Measurements from ENCODE around the gene ENTPD5.
"Not testable (repeated sequence)": the region's sequence is repeated elsewhere in the genome, so short reads cannot be mapped to it uniquely, and the experiment has no call there.

Gene ENTPD5

DNA sequence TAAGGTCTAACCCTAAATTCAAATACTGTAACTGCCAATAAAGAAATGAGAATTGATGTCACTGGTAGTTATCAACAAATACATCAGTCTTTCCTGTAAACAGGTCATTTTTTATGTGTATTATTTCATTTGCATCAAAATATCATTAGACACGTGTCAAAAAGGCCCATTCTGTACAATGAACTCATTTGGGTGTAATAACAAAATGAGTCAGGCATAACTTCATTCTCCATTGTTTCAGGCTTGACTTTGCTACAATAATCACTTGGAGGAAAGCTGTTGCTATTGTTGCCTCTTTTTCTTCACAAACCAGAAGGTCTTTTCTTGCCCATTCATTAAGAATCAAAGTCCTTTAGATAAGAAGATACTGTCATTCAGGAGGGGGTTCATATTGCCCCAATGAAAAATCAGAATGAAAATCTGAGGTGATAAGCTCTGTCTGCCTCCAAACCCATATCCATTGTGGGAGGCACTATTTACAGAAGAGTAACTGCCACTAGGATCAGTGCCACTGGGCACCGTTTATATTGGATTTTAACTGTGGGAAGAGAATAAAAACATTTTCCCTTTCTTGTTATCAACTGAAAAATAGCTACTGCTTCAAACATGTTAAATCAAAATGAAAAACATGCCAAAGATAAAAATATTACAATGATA lies 10.1 kb downstream of the ENTPD5 start:
- DNase-seq (ENCODE audit: low read depth in 2 of 2), result no peak

- not testable (repeated sequence) for DNase-seq (ENCODE audit: low read depth in 2 of 2)
These were observed 13.4 kb downstream of the ENTPD5 start for GRCh38 chr14:74005664-74006063.

- DNase-seq (ENCODE audit: low read depth in 2 of 2), result no peak
These were observed 20.4 kb downstream of the ENTPD5 start for GRCh38 chr14:73998726-73999125.

DNA sequence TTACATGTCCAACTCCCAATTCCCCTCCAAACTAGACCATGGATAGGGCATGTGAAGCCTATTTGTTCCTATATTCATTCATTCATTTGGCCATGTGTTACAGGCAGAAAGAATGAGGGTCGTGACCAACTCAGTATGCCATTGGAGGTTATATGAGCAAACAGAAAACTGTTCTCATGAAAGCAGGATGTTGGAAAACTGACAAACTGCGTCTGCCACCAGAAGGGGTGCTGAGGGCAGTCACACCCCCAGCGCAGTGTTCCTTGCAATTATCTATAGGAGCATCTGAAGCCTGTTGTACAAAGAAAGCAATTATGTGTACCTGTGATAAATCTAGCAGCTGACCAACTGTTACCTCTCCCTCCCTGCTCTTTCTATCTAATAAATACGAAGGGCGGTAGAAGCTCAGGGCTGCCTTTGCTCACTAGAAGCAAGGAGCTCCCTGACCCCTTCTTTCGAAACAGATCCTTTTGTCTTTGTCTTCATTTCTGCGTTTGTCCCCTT lies 21.1 kb downstream of the ENTPD5 start:
- no peak for DNase-seq (ENCODE audit: low read depth in 2 of 2)

DNA sequence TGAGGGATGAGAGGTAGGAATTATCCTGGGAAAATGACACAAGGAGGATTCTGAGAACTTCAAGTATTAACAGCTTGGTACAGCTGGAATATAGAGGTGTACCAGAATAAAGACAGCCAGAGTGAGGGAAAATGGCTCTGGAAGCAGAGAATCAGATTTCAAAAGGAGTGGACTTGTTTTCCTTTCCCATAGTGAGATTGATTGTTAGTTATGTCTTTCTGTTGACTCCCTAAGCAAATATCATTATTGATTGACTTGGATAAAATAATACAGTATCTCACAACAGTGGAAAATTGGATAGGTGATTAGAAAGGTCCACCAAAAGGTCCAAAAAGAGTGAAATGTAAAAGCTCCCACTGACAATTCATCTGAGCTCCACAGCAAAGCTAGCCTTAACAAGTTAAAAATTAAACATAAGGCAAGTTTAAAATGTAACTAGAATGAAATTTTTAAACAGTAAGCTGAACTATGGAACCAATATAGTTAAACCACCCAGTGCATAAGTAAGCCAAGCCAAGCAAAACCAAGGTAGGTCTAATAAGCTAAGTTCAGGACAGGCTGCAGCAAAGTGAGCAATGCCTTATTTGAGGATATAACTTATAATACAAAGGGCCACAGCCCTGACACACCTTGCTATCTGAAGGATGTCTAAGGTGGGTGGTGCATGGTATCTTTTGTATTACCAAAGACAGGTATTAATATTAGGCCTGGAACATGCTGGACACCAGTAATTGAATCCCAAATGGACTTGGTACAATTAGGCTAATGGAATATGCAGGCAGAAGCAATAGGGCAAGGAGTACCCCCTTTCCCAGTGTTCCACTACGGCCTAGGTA lies 21.8 kb downstream of the ENTPD5 start:
- DNase-seq (ENCODE audit: low read depth in 2 of 2), result no peak

- no peak for DNase-seq (ENCODE audit: low read depth in 2 of 2)
These were observed 22.4 kb downstream of the ENTPD5 start for GRCh38 chr14:73996731-73997107.

- no peak for DNase-seq (ENCODE audit: low read depth in 2 of 2)
These were observed 23.1 kb downstream of the ENTPD5 start for GRCh38 chr14:73995977-73996378.

GRCh38 chr14:73994926-73995325 lies 24.2 kb downstream of the ENTPD5 start:
- DNase-seq (ENCODE audit: low read depth in 2 of 2), result not testable (repeated sequence)

GRCh38 chr14:73991092-73991491 lies 28.0 kb downstream of the ENTPD5 start:
- DNase-seq (ENCODE audit: low read depth in 2 of 2), result no peak

DNA sequence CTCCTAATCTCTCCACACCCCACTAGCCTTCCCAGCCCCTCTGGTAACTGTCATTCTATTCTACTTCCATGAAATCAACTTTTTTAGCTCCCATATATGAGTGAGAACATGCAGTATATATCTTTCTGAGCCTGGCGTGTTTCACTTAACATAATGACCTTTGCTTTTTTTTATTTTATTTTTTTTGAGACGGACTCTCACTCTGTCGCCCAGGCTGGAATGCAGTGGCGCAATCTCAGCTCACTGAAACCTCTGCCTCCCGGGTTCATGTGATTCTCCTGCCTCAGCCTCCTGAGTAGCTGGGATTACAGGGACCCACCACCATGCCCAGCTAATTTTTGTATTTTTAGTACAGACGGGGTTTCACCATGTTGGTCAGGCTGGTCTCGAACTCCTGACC lies 30.4 kb downstream of the ENTPD5 start:
- not testable (repeated sequence) for DNase-seq (ENCODE audit: low read depth in 2 of 2)

DNA sequence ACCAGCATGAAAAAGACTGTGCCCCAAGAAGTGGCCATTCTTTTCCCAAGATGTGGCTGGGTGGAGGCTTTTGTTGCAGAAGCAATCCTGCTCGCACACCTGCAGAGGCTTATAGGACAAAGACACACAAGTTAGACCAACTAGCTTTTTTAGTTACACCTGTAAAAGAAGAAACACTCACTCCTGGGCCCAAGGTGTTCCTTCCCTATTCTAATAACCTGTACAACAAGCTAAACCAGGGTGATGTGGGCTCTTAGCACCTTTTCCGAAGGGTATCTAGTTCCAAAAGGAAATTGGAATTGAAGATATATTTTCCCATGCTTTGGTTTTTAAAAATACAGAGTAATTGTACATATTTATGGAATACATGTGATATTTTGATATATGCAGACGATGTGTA lies 31.0 kb downstream of the ENTPD5 start:
- no peak for DNase-seq (ENCODE audit: low read depth in 2 of 2)

DNA sequence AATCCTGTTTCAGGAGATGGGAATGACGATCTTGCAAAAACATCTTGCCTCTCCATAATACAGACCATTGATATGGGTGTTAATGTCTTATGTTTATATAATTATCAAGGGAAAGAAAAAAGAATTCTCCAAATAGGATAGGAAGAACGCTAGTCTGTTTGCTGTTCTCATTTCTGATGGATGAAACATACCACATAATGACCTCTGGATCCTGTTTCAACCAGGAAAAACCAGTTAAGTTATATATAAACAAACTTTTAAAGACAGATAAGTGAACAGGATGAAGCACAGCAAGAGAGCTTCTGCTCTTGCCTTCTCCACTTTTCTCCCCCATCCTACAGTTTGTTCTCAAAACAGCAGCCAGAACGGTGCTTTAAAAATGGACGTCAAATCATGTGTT lies 41.2 kb downstream of the ENTPD5 start:
- no peak for DNase-seq (ENCODE audit: low read depth in 2 of 2)

- no peak for DNase-seq (ENCODE audit: low read depth in 2 of 2)
These were observed 43.0 kb downstream of the ENTPD5 start for GRCh38 chr14:73976125-73976524.

GRCh38 chr14:73973497-73973896 lies 45.6 kb downstream of the ENTPD5 start:
- DNase-seq (ENCODE audit: low read depth in 2 of 2), result no peak

GRCh38 chr14:73968885-73969284 lies 50.2 kb downstream of the ENTPD5 start:
- DNase-seq (ENCODE audit: low read depth in 2 of 2), result no peak

DNA sequence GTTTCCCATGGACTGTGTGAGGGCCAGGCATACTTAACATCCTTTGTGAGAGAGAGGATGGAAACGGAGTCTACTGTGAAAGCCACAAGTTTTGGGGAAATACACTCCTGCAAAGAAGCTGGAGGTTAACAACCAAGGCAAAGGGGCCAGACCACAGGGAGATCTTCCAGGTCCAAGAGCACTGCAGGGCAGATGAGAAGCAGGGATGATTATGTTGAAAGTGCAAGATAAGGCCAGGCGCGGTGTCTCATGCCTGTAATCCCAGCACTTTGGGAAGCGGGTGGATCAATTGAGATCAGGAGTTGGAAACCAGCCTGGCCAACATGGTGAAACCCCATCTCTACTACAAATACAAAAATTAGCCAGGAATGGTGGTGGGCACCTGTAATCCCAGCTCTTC lies 53.9 kb downstream of the ENTPD5 start:
- DNase-seq (ENCODE audit: low read depth in 2 of 2), result no peak

GRCh38 chr14:73961192-73961591 lies 57.9 kb downstream of the ENTPD5 start:
- DNase-seq (ENCODE audit: low read depth in 2 of 2), result no peak

GRCh38 chr14:73958591-73958990 lies 60.5 kb downstream of the ENTPD5 start:
- no peak for DNase-seq (ENCODE audit: low read depth in 2 of 2)

- no peak for DNase-seq (ENCODE audit: low read depth in 2 of 2)
These were observed 63.4 kb downstream of the ENTPD5 start for GRCh38 chr14:73955674-73956073.

DNA sequence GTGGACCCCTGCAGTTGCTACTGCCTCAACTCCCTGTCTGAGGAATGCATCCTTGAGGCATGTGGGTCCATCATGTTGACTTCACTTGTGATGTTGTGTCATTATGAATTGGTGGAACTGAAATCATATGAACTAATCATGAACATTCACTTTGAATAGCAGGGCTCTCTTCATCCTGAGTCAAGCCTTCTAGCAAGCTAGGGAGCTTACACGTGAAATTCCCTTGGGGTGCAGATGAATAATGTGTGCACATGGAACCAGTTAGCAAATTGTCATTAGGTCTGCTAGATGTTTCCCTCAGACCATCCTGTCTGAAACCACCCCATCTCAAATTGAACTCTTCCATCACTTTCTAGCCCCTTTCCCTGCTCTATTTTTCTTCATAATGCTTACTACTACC lies 65.4 kb downstream of the ENTPD5 start:
- no peak for DNase-seq (ENCODE audit: low read depth in 2 of 2)

DNA sequence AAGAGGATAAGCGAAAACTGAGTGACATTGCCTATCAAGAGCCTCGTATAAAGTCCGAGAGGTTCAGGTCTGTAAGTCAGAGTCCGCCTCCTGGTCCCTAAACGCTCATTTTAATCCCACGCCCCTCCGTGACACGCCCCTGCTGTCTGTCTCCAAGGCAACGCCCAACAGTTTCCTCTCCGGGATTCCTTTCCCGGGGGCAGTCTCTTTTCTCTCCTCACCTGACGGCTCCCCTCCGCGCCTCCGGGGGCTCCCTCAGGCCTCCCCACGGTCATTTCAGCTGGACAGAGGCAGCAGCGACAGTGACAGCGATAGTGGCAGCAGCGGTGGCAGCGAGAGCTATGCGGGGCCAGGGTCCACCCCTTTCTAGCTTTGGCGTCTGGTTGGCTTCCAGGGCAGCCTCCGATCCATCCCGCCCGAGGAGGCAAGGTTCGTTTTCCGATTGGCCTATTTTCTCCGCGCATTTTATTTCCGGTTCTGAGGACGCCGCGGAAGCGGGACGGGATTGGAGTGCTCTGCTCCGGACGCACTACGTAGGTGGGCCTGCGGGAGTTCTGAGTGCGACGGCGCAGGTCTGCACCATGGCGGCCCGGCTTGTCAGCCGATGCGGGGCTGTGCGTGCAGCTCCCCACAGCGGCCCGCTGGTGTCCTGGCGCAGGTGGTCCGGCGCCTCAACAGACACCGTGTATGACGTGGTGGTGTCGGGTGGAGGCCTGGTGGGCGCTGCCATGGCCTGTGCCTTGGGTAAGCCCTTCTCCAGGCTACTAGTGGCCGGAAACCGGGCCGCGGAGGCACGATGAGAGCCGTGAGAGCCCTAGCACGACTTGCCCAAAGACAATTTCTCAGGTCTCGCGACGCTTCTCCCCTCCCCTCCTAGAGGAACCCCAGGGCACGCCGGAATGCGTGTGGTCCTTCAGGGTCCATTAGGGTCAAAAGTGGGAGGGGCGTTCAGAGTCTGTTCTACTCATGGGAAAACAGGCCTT lies 69.0 kb downstream of the ENTPD5 start, which contains the start of the genes COQ6 and FAM161B:
Gene COQ6 (plus strand): TSS at position 551 of the 983 bp plus-strand sequence. CDS start 31 bp downstream, at position 582.
Gene FAM161B (minus strand): TSS at position 343 of the 983 bp plus-strand sequence. CDS start 68 bp downstream, at position 275.
- DNase-seq (ENCODE audit: low read depth in 2 of 2), result peak; percentile 88

Data from stimulated activated CD4-positive, alpha-beta T cell treated with anti-CD3 and anti-CD28 coated beads, Interleukin-12 subunit alpha, Interleukin-12 subunit beta, amount 100 ng/mL, for 24 hours (primary cell).